Spleen (tissue), 11 donors: Measurements from ENCODE around the gene KCNJ9. TPM values are rescaled to one million over a fixed set of nuclear protein-coding genes. Genes with fewer than 3 reads are reported as not detected.
A peak's percentile ranks its signal among the peaks of the same experiment; 100 is the strongest.

ENCODE experiments used
- DNase-seq: peaks from one replicate; pipeline ENCODE4 v3.0.0-alpha.2; 2020
- H3K27ac ChIP-seq, 8 donors: fragments of 200-600 bp; sonication (generic) in 7 of 8; 1 replicate in 4 of 8; 2 replicates in 4 of 8; pipeline versions ENCODE4 v1.5.0 to v1.8.0; 2016 to 2021; ENCODE audit warnings: inconsistent platforms in 4 of 8, mild to moderate bottlenecking in 4 of 8, moderate library complexity in 1 of 8
- H3K27me3 ChIP-seq, 7 donors: fragments of 200-600 bp; sonication (generic) in 6 of 7; replicated peaks in 1 of 7; 1 replicate in 4 of 7; 2 replicates in 3 of 7; pipeline versions ENCODE4 v1.5.0 to v1.8.0; 2016 to 2021; ENCODE audit warnings: inconsistent platforms in 3 of 7, mild to moderate bottlenecking in 1 of 7
- H3K36me3 ChIP-seq, 6 donors: fragments of 200-600 bp; sonication (generic) in 5 of 6; 1 replicate in 4 of 6; 2 replicates in 2 of 6; pipeline versions ENCODE4 v1.5.0 to v1.8.0; 2016 to 2021; ENCODE audit warnings: inconsistent platforms in 2 of 6
- H3K4me1 ChIP-seq, 6 donors: fragments of 200-600 bp; sonication (generic) in 5 of 6; 1 replicate in 3 of 6; 2 replicates in 3 of 6; pipeline versions ENCODE4 v1.5.0 to v1.8.0; 2016 to 2021; ENCODE audit warnings: inconsistent platforms in 3 of 6
- H3K4me3 ChIP-seq, 8 donors: fragments of 200-600 bp; sonication (generic) in 7 of 8; 1 replicate in 4 of 8; 2 replicates in 4 of 8; pipeline versions ENCODE4 v1.5.0 to v1.8.0; 2016 to 2021; ENCODE audit warnings: inconsistent platforms in 4 of 8, mild to moderate bottlenecking in 4 of 8, moderate library complexity in 2 of 8
- H3K9me3 ChIP-seq, 8 donors: fragments of 200-600 bp; sonication (generic) in 7 of 8; 1 replicate in 4 of 8; 2 replicates in 4 of 8; pipeline versions ENCODE4 v1.5.0 to v1.8.0; 2016 to 2021; ENCODE audit warnings: inconsistent platforms in 4 of 8
- CTCF ChIP-seq, 11 experiments: fragments of 200-600 bp in 7 of 11; fragments of 450-650 bp in 4 of 11; sonication (generic) in 4 of 11; IDR thresholded peaks in 8 of 11; conservative IDR thresholded peaks in 3 of 11; 1 replicate in 7 of 11; 2 replicates in 4 of 11; pipeline versions ENCODE4 v1.4.0 to v1.8.0; 2016 to 2021; ENCODE audit warnings: antibody characterized with exemption in 11 of 11, inconsistent platforms in 4 of 11, mild to moderate bottlenecking in 1 of 11
- POLR2A ChIP-seq, 3 donors: fragments of 450-650 bp; IDR thresholded peaks; one replicate each; pipeline ENCODE4 v1.5.1; 2017; ENCODE audit warnings: antibody characterized with exemption in 3 of 3, mild to moderate bottlenecking in 1 of 3
- POLR2AphosphoS5 ChIP-seq, 3 donors: sonication (generic); formaldehyde crosslinking; IDR thresholded peaks; one replicate each; pipeline ENCODE4 v1.5.1; 2017; ENCODE audit warnings: antibody characterized with exemption in 3 of 3
- WGBS, 5 donors: extraction: QIAGEN DNeasy Blood & Tissue Kit in 3 of 5; methylation state at CpG; one replicate each; pipeline versions ENCODE4 v1.1.5 to v1.1.7; 2013 to 2018; 5-methylcytosine and 5-hydroxymethylcytosine counted together
- intact Hi-C: fragments of 100-400 bp; cut with DNase I; formaldehyde crosslinking; loops from one replicate; pipeline ENCODE4 v1.15.0; 2023; ENCODE audit warnings: low total_unique reads
- polyA plus RNA-seq, 3 donors: library from polyadenylated mRNA; stranded (reverse); fragments of 200-250 nt; gene quantifications; one replicate each; pipeline ENCODE4 v1.2.1, GENCODE V29; 2013
- total RNA-seq, 7 donors: library from RNA; depleted of rRNA in 3 of 7; stranded (reverse); fragments of >200 nt in 3 of 7; fragmentation: NEBNext Ultra II Directional in 4 of 7; extraction: Animal tissue kit (Norgen Biotek cat#: 25700) in 4 of 7; gene quantifications; one replicate each; pipeline versions ENCODE4 v1.1.0 to v1.2.1, GENCODE V29; 2016 to 2021
- donor health status: healthy with polysubstance abuse.
- donor health status: DM: no; HTN: no; CAD: no; lungs with moderate emphysema.
- donor health status: DM: no; HTN: no; CAD: no.
- donor health status: Bipolar disorder and iron deficiency.
- donor health status: healthy.
- donor health status: DM: no; HTN: no; CAD: no.
- donor health status: DM: yes; HTN: yes; CAD: no.

Gene KCNJ9
- total and polyA plus RNA-seq, 10 donors, result not detected

- Histone ChIP-seq H3K4me3 (no peak overlapping the region), H3K9me3 (no peaks in the 10 kb centered on the region), H3K4me1 (no peaks in the 10 kb centered on the region), H3K36me3 (no peaks in the 10 kb centered on the region), H3K27ac (no peak overlapping the region), H3K27me3 (no peaks in the 10 kb centered on the region)
- DNase-seq, result no peak
- WGBS, 5 donors, result 83 to 90% (median 86%) methylated on average over 11 of the region's 11 CpGs
- TF ChIP-seq POLR2A (IDR thresholded peaks at IDR 0.05) (no peak), POLR2AphosphoS5 (IDR thresholded peaks at IDR 0.05) (no peak), CTCF (IDR thresholded peaks at IDR 0.05 in 8 of 11, conservative IDR thresholded peaks at IDR 0.05 in 3 of 11) (no peak)
- intact Hi-C loops, result no loop called here
Observed at GRCh38 chr1:160129966-160130365, 48.6 kb downstream of the KCNJ9 start.

GRCh38 chr1:160130486-160130885, 49.1 kb downstream of the KCNJ9 start:
- Histone ChIP-seq H3K9me3 (no peaks in the 10 kb centered on the region), H3K27me3 (no peaks in the 10 kb centered on the region), H3K27ac (no peak overlapping the region), H3K4me1 (no peaks in the 10 kb centered on the region), H3K4me3 (no peak overlapping the region), H3K36me3 (no peaks in the 10 kb centered on the region)
- TF ChIP-seq POLR2AphosphoS5 (IDR thresholded peaks at IDR 0.05) (no peak), CTCF (IDR thresholded peaks at IDR 0.05 in 8 of 11, conservative IDR thresholded peaks at IDR 0.05 in 3 of 11) (no peak)
- DNase-seq, result peak; percentile 48
- intact Hi-C loops, result no loop called here
- 81 to 93% (median 83%) methylated on average over 5 of the region's 5 CpGs for whole genome bisulfite sequencing, 5 donors

GRCh38 chr1:160130939-160131338, 49.6 kb downstream of the KCNJ9 start:
- intact Hi-C loops, result no loop called here
- TF ChIP-seq POLR2A (IDR thresholded peaks at IDR 0.05) (no peak), CTCF (IDR thresholded peaks at IDR 0.05 in 8 of 11, conservative IDR thresholded peaks at IDR 0.05 in 3 of 11) (no peak), POLR2AphosphoS5 (IDR thresholded peaks at IDR 0.05) (no peak)
- Histone ChIP-seq H3K36me3 (no peaks in the 10 kb centered on the region), H3K27ac (no peak overlapping the region), H3K4me3 (no peak overlapping the region), H3K27me3 (no peaks in the 10 kb centered on the region), H3K9me3 (no peaks in the 10 kb centered on the region), H3K4me1 (no peaks in the 10 kb centered on the region)
- WGBS, 5 donors, result 91 to 100% (median 96%) methylated on average over 1 of the region's 1 CpG
- no peak for DNase-seq

GRCh38 chr1:160131803-160132565, 50.6 kb downstream of the KCNJ9 start:
- Histone ChIP-seq H3K27ac (no peak overlapping the region), H3K4me3 (no peak overlapping the region), H3K9me3 (no peaks in the 10 kb centered on the region), H3K36me3 (no peaks in the 10 kb centered on the region), H3K4me1 (no peaks in the 10 kb centered on the region), H3K27me3 (no peaks in the 10 kb centered on the region)
- 80 to 88% (median 82%) methylated on average over 8 of the region's 8 CpGs for WGBS, 5 donors
- intact Hi-C loops, result no loop called here
- TF ChIP-seq POLR2A (IDR thresholded peaks at IDR 0.05) (no peak), CTCF (IDR thresholded peaks at IDR 0.05 in 8 of 11, conservative IDR thresholded peaks at IDR 0.05 in 3 of 11) (no peak), POLR2AphosphoS5 (IDR thresholded peaks at IDR 0.05) (peak in 2 of 3 donors; percentile 11 to 16)
- DNase-seq, result peak; percentile 11
